C4-2B (cell line): ENCODE measurements around the gene CTXN3.

Experiments used
- ZFX ChIP-seq: fragments of 450-650 bp; IDR thresholded peaks from 2 replicates; pipeline ENCODE4 v1.6.1; 2017
- TF ChIP-seq, protein P1 (sequence below): fragments of 450-650 bp; conservative IDR thresholded peaks from 2 replicates; pipeline ENCODE4 v1.5.1; 2017; ENCODE audit warnings: mild to moderate bottlenecking

DNA sequence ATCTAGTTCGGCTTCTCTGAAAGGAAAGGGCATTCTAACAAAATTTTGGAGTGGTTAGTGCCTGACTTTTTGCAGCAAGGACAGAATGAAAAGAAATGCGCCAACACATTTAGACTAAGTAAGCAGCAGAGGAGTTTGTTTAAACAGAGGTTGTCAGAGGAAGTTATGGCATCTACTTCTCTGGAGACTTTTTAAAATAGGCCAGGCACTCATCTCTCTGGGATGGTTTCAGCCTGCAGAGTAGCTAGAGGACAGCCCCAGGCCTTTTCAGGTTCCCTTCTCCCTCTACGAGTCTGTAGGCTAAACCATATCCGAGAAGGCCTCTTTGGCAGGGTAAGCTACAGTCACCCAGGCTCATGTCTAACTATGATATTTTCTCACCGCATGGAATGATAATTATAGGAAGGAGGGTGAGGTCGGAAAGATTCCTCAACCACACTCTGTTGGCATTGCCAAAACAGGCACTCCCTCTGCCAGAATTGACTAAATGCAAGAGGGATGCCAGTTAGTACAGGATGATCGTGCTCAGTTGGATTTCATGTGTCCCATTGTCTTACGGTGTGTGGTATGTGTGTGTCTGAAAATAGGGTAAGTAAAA lies 1.4 kb upstream of the CTXN3 start:
- TF ChIP-seq, protein P1, sequence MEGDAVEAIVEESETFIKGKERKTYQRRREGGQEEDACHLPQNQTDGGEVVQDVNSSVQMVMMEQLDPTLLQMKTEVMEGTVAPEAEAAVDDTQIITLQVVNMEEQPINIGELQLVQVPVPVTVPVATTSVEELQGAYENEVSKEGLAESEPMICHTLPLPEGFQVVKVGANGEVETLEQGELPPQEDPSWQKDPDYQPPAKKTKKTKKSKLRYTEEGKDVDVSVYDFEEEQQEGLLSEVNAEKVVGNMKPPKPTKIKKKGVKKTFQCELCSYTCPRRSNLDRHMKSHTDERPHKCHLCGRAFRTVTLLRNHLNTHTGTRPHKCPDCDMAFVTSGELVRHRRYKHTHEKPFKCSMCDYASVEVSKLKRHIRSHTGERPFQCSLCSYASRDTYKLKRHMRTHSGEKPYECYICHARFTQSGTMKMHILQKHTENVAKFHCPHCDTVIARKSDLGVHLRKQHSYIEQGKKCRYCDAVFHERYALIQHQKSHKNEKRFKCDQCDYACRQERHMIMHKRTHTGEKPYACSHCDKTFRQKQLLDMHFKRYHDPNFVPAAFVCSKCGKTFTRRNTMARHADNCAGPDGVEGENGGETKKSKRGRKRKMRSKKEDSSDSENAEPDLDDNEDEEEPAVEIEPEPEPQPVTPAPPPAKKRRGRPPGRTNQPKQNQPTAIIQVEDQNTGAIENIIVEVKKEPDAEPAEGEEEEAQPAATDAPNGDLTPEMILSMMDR: no peak
- TF ChIP-seq ZFX: no peak
